GM12864 (cell line): ENCODE results near the gene CMYA5.

Experiments
- DNase-seq: peaks from one replicate; pipeline ENCODE4 v3.0.0-alpha.2; 2011; ENCODE audit warnings: low read depth
- H3K4me3 ChIP-seq: 2 replicates; pipeline ENCODE4 v1.5.1; 2011; ENCODE audit warnings: mild to moderate bottlenecking, low read depth, low read length, control low read depth
- CTCF ChIP-seq: IDR thresholded peaks from 2 replicates; pipeline ENCODE4 v1.5.1; 2011; ENCODE audit warnings: low read depth, mild to moderate bottlenecking, moderate library complexity, low read length, control low read depth, inconsistent platforms; ENCODE audit errors: missing control alignments

Gene CMYA5

GRCh38 chr5:79847561-79847960 is 157.9 kb downstream of the CMYA5 start:
- H3K4me3 ChIP-seq = no peak overlapping the region
- DNase-seq = no peak
- no peak for TF ChIP-seq CTCF

GRCh38 chr5:79849061-79849460 is 159.4 kb downstream of the CMYA5 start:
- H3K4me3 ChIP-seq = no peak overlapping the region
- no peak for DNase-seq
- no peak for TF ChIP-seq CTCF
